Measurements from ENCODE around the gene PACS1.

DNA sequence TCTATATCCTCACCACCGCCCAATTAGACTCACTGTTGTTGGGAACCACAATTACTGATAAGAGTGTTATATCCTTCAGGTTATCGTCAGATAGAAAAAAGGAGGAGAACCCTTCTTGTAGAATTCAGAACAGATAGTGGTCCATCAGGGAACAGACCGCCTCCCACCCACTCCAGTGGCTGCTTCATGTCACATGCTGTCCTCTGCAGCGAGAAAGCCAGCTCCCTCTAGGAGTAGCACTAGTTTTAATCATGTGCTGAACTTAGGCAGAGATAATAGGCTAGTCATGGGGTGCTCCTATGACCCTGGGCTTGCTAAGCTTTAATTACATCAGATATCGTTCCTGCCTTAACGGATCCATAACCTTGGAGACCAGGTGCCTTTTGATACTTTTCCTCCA is 146.8 kb downstream of the PACS1 start:
- TF ChIP-seq CTCF (IDR thresholded peaks at IDR 0.05) (no peak), POLR2A (IDR thresholded peaks at IDR 0.05; ENCODE audit: low read depth) (no peak)
